Tongue (tissue), 2 donors: ENCODE results near the gene GNAT3. TPM values are rescaled to one million over a fixed set of nuclear protein-coding genes. Genes with fewer than 3 reads are reported as not detected.

Source experiments
- DNase-seq: peaks from one replicate; pipeline ENCODE4 v3.0.0-alpha.2; 2015
- total RNA-seq: library from RNA; depleted of rRNA; stranded (reverse); fragments of >200 nt; gene quantifications from one replicate; pipeline ENCODE4 v1.2.3, GENCODE V29; 2014

The GNAT3 gene
- total RNA-seq, 1 donor from 2014 or later: 4.0 TPM

GRCh38 chr7:80417211-80417793 lies 94.6 kb downstream of the GNAT3 start:
- no peak for DNase-seq

- no peak for DNase-seq
Measured at GRCh38 chr7:80415522-80415921, 96.3 kb downstream of the GNAT3 start.

- no peak for DNase-seq
Measured at GRCh38 chr7:80415114-80415513, 96.8 kb downstream of the GNAT3 start.

- DNase-seq: no peak
Measured at GRCh38 chr7:80414331-80414730, 97.5 kb downstream of the GNAT3 start.

- no peak for DNase-seq
Measured at GRCh38 chr7:80413383-80413945, 98.4 kb downstream of the GNAT3 start.

GRCh38 chr7:80412842-80413241 lies 99.0 kb downstream of the GNAT3 start:
- no peak for DNase-seq

GRCh38 chr7:80411621-80412020 lies 100.2 kb downstream of the GNAT3 start:
- no peak for DNase-seq

GRCh38 chr7:80410081-80410480 lies 101.8 kb downstream of the GNAT3 start:
- no peak for DNase-seq

Other genes starting within 250 kb of the GNAT3 start
- 324 TPM for gene CD36, start 126.6 kb upstream of the GNAT3 start, total RNA-seq